HG02938 (cell line): Measurements from ENCODE around the gene POU2F3.

Experiments used
- ATAC-seq: cut with Tn5 transposase; IDR thresholded peaks from one replicate; pipeline ENCODE4 v1.9.1; 2021; ENCODE audit warnings: mild to moderate bottlenecking, moderate library complexity; ENCODE audit not compliant: unreplicated experiment

The POU2F3 gene

DNA sequence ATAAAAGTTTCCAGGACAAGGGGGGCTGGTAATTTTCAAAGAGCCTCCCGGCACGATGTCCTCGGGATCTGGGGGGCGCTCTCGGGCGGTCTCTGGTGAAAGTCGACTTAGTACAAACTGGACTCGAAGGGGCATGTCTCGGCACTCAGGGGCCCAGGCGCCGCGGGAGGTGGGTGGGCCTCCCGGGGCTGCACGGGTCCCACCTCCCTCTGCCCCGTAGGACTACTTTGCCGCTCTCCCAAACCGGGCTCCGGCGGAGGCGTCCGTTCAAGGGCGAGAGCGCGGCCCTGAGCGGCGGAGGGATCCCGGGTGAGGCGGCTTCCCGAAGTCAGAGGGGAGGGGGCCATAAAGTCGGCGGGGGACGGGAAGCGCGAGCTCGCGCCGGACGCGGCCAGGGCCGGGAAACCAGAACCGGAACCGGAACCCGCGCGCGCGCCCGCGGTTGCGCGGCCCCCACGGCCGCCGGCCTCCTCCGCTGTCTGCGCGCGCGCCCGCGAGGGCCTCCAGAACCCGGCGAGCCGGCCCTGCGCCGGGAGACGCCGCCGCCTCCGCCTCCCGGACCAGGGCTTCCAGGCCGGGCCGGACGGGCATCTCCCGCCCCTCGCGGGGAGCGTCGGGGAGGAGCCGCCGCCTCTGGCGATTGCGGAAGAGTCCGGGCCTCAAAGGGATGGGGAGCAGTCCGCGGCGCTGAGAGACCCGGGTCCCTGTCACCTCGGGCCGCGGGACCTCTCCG, 96.1 kb downstream of the POU2F3 start, which contains the start of gene ARHGEF12:
Gene ARHGEF12, plus strand, starts transcription at position 506 of the 733 bp plus-strand sequence. CDS start 831 bp downstream, outside the sequence.
- peak; percentile 37 for ATAC-seq

DNA sequence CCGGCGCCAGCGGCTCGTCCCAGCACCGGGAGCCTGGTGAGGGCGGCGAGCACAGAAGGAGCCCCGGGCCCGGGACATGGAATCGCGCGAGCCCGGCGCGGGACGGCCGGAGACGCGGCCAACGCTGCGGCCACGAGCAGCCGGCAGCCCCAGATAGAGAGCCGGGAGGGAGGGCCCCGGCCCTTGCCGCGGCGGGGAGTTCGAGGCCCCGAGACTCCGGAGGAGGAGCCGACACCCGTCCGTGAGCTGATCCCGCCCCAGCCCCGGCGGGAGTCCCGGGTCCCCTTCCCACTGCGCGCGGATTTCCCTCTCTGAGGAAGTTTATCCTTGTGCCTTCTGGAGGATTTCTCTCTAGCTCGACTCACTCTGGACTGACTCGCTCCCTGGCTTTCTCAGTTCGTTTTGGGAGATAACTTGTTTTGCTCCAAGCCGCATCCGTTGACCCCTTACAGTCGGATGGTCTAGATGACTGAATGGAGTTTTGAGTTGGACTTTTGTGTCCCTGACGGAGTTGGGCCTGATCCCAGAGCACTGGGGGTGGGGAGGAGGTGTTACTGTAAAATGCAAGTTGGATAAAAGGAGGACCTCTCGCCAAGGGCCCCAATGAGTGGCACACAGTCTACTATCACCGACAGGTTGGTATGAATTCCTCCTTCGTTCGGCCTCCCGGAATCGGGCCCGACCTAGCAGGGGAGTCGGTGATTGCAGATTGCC, 96.9 kb downstream of the POU2F3 start:
- peak; percentile 27 for ATAC-seq

DNA sequence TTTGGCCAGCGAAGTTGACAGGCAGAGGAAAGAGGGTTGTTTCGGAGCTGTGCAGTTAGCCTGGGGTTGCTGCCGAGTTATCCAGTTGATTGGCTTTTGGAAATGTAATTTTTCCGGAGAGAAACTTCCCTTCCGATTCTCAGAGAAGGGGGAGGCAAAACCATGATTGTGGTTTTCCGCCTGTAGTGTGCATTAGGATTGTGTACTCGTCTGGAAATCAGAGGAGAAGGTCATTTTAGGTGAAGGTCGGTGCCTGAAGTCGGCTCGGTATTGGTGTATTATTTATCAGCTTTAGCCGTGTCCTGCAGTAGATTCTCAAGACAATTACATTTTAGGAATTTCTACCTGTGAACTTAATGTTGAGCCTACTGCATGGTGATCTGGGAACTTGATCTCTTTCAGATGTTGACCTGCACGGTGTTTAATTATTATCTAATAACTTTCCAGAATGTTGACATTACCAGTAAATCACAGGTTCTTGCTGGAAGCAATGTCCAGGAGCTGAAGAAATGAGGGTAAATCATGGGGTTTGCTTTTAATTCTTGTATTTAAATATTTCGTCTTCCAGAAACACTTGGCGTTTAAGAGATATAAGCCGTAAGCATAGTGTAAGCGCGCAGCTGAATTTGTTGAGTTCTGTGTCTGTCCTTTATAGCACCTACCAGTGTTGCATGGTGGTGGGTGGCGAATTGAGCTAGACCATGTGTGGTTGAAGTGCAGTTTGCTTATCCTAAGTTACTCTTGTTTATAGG, 97.6 kb downstream of the POU2F3 start:
- no peak for ATAC-seq

DNA sequence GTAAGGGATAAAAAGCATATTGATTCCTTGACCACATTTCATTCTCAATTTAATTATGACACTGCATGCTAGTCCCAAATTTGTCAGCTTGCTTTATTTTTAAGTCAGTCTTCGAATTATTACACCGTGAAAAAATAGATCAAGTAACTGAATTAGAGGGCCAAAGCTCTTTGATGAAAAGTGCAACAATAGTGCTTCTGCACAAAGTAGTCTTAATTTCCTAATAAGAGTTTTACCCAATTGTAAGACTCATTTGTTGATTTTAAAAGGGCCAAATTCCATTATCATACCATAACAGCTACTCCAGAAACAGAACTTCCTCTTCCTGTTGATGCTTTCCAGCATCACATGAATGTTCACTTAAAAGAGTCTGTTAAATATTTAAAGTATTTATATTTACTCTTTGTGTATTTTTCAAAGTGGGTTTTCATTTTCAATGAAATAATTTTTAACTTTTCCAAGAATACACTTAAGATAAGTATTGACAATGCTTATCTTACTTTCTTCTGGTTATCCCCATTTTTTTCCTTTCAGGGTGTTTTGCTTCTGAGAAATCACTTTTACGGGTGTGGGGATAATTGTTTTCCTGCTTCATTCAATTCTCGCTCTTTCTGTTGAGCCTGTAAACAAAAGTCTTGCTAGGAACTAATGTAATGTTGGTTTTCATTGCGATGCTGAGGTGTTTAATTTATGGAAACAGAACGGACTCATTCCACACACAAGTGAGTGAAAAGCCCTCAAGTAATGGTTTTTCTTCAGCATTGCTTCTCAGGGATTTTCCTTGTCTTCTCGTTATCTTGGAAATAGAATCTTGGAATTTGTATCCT, 98.4 kb downstream of the POU2F3 start:
- ATAC-seq, result no peak

DNA sequence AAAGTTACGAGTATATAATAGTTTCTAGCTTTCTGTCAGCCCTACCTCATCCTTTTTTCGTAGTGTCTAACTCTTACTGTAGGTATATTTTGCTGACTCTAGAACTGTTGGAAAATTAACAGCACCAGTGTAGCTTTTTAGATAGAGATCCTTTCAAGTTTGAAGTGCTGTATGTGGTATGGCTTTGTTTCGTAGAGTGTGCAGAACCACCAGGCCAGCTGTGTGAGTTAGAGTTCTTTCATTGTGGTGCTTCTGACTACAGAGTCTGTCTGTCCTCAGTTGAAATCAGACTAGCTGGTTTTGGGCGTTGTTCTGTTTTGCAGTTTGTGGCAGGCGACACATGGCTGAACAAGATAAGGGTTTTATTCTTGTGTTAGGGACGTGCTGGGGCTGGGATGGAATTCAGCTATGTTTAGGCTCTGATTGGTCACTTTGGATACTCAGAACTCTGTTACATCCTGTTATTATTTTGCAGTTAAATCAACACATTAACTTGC, 99.5 kb downstream of the POU2F3 start:
- ATAC-seq, result no peak

DNA sequence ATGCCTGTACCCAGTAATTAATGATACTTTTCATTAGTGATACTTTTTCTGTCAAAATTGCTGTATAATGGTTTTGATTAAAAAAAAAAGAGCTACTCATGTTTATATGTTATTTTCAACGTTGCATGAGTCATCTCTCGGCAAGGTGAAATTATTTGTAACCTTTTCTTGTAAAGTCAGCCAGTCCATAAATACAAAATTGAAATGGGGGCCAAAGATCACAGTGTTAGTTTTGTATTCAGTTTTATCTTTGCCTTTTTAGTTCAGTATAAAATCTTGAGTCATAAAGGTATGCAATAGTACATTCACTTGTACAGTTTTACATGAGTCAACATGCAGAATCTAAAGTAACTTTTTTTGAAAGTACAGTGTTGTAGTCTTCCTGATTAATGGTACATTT, 100.6 kb downstream of the POU2F3 start:
- ATAC-seq, result no peak

DNA sequence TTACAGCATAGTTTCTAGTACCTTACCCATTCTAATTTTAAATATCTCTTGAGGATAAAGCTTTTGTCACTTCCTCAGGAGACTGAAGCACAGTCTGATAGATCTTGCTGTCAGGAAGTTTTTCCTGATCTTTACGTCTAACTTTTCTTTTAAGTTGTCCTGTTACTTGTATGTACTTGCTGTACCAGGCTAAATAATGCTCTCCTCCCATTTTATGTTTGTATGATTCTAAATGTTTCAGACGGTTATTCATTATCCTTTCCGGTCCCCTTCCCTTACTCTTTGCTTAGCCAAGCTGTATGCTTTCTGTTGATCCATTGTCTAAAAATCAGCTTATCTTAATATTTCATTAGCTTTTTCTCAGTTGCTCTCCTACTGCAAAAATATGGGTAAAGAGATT, 102.3 kb downstream of the POU2F3 start:
- no peak for ATAC-seq

DNA sequence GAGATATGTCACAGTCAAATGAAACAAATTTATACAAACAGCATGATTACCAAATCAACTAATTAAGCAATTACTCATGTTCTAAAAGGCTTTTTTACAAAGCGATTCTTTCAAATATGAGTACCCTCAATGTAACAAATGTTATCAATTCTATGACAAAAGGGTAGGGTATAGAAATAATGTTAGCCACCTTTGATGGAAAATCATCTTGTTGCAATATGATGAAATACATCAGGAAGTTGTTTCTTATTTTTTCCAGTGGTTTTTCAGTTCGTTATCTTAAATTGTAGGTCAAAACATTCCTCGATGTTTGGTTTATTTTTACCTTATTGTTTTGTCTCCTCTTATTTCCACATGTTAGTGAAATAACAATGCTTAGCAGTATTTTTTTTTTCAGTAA, 102.7 kb downstream of the POU2F3 start:
- ATAC-seq, result no peak

DNA sequence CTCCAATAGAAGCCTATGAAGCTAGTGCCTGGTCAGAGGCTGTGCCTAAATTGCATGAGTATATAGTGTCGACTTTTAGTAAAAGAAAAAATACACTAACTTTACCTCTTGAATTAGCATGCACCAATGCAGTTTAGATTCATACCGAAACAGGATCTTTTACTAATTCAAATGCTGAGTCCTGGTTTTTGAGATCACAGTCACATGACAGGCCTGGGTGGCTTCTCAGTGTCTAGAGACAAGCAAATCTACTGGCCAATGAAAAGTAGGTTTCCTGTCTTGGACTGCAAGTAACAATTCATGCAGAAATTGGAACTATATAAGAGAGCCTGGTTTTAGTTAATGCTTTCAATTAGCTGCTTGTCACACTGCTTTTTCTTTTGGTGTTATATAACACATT, 103.5 kb downstream of the POU2F3 start:
- ATAC-seq, result peak; percentile 49

DNA sequence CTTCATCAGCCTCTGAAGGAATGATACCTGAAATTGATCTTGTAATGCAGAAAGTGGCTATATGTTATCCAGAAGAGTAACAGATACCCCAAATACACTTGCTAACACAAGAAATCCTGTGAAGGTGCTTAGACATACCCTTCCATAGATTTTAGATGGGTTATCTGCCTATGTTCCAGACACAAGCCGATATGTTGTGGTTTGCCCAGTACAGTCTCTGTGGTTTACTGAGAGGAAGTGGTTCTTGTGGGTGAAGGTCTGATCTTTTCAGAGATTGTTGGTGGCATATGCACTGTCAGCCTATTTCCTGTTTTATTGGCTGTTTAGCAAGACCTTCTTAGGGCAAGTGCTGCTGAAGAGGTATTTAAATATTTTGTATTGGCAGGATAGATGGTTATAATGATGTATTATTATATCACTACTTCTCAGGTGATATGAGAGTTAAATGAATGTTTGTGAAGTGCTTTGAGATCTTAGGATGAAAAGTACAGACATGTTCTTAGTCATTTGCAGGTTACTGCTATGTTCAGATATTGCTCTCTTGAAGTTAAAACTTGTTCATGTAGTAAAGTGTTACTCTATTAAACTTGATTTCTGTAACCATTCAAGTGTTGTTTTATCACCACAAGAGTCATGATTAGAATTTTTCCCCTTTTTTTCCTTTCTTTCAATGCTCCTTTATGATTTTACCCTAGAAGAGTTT, 104.5 kb downstream of the POU2F3 start:
- ATAC-seq, result peak; percentile 81

DNA sequence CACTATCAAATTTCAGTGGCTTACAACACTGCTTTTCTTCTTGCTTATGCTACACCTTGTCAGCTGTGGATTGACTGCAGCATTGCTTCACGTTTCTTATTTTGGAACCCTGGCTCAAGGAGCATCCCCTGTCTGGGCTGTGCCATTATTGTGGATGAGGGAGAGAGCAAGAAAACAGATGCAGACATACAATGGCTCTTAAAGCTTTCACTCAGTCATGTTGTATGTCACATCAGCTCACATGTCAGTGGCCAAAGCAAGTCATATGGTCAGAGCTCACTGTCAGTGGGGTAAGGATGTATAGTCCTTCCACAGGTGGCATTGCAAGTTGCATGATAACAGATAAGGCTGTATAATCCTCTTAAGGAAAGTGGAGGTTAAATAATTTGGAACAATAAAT, 106.3 kb downstream of the POU2F3 start:
- no peak for ATAC-seq

DNA sequence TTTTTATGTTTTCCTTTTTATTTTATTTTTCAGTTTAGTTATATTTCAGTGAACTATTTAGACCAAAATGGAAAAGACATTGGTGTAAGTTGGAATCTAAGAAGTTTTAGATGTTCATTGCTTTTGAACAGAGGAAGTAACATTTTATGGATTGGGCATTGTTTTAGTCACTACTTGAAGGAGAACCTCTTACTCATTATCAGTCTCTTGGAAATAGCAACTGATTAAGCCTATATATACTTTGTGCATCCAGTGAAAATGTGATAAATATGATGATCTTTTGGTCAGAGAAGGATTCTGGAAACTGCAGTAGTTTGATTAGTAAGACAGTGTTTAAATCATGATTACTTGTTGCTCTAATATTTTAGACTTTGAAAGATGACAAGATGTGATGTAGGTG, 110.7 kb downstream of the POU2F3 start:
- ATAC-seq, result no peak

DNA sequence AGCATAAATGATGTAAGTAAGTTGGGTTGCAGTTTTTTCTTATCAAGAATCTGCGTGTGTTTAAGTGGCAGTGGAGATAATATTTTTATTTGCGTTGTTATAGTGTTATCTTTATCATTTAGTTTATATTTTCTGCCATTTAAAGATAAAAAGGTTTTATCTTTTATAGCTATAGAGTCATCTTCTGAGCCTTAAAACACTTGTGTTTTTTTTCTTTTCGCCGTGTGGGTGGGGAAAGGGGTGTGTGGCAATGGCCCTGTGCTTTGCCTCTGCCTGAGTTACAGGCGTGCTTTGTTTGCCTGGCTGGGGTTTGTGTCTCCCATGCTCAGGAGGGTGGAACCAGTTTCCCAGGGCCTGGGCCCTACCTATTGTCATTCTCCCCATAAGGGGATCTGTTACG, 112.5 kb downstream of the POU2F3 start:
- ATAC-seq, result no peak

DNA sequence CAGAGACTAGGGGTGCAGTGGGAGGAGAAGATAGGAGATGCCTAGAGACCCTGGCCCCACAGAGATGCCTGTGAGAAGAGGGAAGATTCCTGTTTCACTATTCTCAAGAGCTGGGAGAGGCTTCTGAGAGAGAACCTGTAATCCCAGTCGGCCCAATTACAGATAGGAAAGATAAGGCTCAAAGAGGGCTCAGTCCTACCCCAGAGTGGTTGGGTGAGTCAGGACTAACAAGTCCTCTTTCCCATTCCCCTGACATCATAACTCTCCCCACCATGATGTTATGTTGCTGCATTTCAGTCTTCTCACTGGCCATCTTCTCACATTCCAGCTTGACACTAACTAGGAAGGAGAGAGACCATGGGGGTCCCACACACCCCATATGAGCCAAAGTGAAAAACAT, 114.1 kb downstream of the POU2F3 start:
- ATAC-seq, result no peak

DNA sequence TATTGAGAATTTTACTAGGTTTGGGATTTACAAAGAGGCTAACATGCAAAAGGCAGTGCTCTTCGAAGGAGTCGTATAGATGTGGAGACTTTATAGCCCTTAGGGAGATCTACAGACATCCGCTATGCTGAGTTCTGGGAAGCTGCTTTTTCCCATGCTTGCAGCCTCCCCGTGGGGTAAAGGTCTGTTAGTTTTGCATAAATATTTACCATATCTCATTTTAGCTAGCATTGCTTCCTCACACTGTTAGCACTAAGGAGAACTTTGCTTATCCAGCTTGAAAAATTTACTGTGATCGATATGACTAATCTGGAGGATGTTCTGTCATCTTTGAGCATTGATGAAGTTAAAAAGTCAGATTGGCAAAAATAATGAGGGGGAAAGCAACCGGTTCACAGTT, 114.8 kb downstream of the POU2F3 start:
- ATAC-seq, result no peak

DNA sequence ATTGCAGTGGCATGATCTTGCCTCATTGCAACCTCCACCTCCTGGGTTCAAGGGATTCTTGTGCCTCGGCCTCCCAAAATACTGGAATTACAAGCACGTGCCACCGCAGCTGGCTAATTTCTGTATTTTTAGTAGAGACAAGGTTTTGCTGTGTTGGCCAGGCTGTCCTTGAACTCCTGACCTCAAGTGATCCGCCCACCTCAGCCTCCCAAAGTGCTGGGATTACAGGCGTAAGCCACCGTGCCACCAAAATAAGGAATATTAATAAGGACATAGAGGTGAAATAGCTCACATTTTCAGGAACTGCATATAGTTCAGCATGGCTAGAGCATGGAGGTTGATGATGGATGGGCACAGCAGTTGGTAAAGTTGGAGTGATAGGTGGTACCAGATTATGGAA, 117.7 kb downstream of the POU2F3 start:
- ATAC-seq, result no peak

DNA sequence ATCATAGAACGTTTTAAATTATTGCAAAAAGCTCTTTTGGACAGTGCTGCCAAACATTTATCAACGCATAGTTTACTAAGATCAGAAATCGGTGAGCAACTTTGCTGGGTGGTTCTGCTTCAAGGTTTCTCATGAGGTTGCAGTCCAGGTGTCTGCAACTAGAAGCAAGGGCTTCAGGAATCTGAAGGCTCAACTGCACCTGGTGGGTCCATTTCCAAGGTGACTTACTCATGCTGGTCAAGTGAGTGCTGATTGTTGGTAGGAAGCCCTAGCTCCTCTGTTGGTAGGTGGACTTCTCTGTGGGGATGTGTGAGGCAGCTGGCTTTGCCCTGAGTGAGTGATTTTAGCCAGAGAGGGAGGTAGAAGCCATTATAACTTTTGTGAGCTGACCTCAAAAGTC, 118.8 kb downstream of the POU2F3 start:
- ATAC-seq, result no peak

DNA sequence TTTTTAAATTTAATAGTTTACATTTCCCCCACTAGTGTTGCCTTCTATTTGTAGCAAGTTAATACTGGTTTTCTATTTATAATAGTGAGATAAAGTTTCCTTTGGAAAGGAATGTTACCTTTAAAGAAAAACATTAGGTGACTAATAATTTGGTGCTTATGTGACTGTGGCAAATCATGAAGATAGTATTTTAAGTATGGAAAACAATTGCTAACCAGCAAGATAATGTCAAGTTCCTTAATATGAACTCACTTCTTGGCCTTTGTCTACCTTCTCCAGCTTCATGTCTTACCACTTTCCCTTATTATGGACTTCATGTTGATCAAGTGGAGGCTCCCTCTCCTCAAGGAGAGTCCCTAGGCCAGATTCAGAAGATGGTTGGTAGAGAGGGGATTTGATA, 123.5 kb downstream of the POU2F3 start:
- ATAC-seq, result no peak

DNA sequence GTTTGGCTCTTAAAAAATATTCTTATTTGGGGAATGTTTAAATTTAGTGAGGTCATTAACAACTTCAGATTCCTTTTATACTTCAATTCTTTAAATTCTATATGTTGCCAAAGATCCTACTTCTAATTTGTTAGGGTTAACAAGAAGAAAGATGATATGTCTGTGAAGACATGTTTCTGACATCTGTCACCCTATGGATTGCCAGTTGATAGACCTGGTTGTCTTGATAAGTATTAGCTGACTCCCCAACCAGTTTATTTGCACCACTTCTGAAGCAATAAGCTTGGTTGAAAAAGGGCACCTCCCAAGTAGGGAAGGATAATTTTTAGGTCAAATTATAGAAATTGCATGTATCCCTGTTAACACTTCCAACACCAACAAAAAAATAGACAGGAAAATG, 125.6 kb downstream of the POU2F3 start:
- no peak for ATAC-seq
